NCI-H69 (cell line): ENCODE data around the gene SLC39A11.
"Not testable (repeated sequence)": the region's sequence is repeated elsewhere in the genome, so short reads cannot be mapped to it uniquely, and the experiment has no call there.

Experiments used
- DNase-seq: peaks from one replicate; lab custom pipeline; 2025; lab: John Stamatoyannopoulos, UW

The SLC39A11 gene

GRCh38 chr17:72782985-72783701, 309.3 kb downstream of the SLC39A11 start:
- peak; percentile 84 for DNase-seq

GRCh38 chr17:72782437-72782836, 310.1 kb downstream of the SLC39A11 start:
- DNase-seq = not testable (repeated sequence)

DNA sequence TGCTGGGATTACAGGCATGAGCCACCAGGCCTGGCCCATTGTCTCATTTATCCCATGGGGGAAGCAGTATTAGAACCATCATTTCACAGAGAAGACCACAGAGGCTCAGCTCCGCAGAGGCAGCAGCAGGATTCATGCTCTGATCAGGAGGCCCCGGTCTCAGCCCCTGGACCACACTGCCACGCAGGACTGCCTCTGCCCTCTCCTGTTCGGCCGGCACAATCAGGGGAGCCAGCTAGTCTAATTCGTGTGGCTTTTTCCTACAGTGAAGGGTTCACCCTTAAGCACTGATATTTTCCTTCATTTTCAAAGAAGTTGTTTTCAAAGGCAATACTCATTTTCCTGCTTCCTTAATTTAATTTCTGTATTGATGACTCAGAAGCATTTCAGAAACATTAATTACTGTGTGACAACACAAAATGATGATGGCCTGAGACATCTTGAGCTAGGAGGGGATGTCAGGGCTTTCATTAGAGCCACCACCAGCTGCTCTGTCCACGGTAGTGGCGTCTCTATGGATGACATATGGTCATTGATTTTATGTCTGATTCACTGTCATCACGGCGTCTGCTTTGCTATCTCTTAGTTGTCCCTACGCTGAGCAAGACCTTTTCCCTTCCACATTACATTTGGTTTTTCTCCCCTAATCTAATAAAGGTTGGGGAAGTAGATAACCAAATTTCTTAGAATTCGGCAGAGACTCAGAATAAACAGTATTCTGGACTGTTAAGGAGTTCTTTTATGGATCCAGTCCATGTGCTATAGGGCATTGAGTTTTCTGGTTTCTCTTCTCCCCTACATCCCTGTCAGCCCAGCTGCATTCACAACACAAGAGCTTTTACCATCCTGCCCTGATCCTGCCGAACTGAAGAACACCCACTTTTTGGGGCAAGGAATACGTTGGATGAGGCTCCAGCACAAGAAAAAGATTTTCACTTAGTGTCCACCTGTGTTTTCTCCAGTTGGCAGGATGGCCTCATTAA, 314.0 kb downstream of the SLC39A11 start:
- DNase-seq = peak; percentile 84

DNA sequence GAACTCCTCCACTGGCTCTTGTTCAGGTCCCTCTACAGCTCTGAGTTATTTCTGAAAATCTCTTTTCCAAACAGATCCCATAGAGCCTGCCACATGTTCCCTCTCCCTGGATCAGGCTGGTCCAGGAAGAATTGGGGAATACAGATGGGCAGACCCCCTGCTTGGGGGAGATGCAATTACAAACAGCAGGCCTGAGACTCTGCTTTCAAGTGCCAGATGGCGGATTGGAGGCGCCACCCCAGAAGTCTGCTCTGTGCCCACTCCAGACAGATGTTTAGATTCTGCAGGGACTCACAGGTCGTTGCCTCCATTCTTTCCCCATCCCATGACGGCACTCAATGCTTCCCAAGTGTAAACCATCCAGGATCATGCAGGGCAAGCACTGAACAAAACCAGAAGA, 316.6 kb downstream of the SLC39A11 start:
- peak; percentile 99 for DNase-seq

DNA sequence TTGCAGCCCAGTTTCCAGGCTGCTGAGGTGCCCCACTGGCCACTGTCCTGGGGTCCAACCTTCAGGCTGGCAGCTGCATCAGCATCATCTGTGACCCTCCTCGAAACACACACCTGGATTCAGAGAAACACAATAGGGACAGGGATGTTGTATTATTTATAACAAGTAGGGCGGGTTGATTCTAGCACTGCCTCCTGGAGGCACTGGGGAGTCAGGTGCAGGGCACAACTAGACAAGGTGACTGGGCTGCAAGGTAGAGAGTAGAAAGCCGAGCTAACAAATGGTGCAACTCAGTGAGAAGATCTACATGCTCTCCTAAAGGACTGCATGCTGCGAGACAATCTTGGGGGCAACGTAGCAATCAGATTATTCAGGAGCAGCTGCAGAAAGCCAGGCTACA, 317.3 kb downstream of the SLC39A11 start:
- DNase-seq = peak; percentile 91

GRCh38 chr17:72774236-72774635, 318.3 kb downstream of the SLC39A11 start:
- DNase-seq = peak; percentile 99

GRCh38 chr17:72773225-72773624, 319.3 kb downstream of the SLC39A11 start:
- not testable (repeated sequence) for DNase-seq

DNA sequence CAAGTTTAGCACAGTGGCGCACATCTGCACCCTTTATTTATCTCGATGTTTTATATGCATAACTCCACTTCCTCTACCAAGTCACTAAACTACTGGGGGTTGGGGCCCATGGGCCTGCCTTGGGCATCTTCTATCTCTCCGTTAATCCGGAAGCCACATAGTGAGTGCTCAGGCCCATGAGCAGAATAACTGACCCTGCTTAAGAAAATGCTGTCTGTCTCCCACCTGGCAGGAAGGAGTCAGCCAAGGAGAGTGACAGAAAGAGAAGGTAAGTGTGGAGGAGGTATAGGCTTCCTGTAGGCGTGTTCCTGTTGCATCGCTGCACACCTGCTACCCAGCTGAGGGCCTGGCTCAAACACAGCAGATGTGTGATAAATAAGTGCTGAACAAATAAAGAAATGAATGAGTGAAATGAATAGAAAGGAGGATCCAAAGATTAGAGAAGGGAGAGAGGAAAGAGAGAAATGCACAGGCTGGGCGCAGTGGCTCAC, 320.1 kb downstream of the SLC39A11 start:
- peak; percentile 84 for DNase-seq

DNA sequence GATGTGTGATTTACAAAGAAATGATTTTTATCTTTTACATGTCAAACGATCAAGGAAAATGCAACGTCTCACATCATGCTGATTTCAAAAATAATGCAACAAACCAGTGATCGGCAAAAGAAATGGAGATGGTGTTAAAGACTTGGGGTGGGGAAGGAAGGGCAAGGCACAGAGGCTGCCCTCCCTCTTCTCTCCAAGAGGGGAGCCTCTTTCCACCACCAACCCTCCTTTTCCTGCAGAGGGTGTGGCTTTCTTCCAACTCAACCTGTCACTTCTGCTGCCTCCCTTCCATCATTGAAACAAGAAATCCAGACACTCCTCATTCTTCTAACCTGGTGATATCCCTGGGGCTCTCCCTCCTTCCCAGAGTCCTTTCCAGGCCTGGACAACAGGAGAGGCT, 320.8 kb downstream of the SLC39A11 start:
- peak; percentile 60 for DNase-seq

- DNase-seq = no peak
Observed at GRCh38 chr17:72766761-72767356, 325.6 kb downstream of the SLC39A11 start.

DNA sequence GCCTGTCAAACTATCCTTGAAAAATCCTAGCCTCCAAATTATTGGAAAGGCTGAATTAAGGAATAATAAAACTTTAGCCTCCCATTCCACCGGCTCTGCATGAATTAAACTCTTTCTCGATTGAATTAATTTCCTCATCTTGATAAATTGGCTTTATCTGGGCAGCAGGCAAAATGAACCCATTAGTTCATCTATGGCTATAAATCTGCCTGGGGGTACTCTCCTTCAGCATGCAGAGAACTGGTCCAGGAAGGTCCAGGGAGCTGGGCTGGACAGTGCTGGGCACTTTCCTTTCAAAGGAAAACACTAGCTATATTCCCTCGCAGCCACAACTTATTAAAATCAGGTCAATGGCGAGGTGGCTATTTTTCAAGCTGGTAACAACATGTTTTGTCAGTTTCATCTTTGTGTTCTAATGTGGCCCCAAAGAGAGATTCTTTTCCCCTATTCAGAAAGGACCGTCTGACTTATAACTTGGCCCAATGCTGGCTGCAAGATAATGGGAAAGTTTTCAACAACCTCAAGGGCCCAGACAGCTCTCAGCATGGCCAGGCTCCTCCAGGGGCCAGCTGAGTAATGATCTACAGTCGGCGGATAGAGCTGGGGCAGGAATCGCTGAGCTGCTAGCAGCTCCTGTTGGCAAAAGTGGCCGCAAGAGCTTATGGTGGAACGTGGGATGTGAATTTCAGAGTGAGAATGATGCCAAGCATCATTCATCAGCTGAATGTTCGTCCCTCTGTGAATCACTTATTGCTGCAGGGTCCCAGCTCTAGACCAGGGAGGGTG, 326.9 kb downstream of the SLC39A11 start:
- no peak for DNase-seq

GRCh38 chr17:72764632-72765041, 327.9 kb downstream of the SLC39A11 start:
- DNase-seq = no peak

GRCh38 chr17:72763981-72764380, 328.5 kb downstream of the SLC39A11 start:
- DNase-seq = no peak

GRCh38 chr17:72761893-72762575, 330.5 kb downstream of the SLC39A11 start:
- DNase-seq = not testable (repeated sequence)

- DNase-seq = no peak
Observed at GRCh38 chr17:72761431-72761830, 331.1 kb downstream of the SLC39A11 start.

DNA sequence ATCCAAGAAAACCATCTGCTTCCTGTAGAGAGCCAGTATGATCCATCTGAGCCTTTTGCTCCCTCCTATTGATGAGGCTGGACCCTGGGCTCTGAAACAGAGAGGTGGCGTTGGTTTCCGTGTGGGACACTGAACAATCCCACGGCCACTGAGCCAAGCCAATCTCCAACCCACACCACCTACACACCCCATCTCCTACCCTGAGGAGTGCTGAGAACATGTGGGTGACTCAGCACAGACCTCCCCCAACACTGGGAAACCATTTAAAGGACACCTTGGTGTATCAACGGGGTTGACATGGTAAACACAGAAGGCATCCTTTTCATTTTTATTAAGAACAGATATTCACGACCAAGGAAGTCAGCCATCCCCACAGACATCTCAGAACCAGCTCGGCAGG, 332.1 kb downstream of the SLC39A11 start:
- DNase-seq = no peak

DNA sequence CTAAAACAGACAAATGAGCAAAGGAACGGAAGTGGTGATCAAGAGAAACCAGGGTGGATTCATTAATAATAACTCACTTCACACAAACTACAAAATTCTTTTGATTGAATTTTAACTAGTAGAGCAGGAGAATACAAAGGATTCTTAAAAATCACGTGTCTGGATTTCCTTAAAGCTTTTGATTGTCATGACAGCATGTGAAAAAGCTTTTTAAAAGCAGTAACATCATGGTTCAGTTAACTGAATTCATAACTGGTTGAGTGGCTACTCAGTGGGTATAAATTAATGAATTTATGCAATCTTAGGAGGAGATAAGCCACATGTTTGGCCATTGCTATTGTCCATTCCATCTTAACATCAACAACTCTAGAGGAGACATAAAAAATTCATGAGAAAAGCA, 333.2 kb downstream of the SLC39A11 start:
- no peak for DNase-seq

- DNase-seq = no peak
Observed at GRCh38 chr17:72756256-72756655, 336.2 kb downstream of the SLC39A11 start.

GRCh38 chr17:72754513-72754912, 338.0 kb downstream of the SLC39A11 start:
- no peak for DNase-seq

GRCh38 chr17:72751746-72752145, 340.7 kb downstream of the SLC39A11 start:
- peak; percentile 69 for DNase-seq

DNA sequence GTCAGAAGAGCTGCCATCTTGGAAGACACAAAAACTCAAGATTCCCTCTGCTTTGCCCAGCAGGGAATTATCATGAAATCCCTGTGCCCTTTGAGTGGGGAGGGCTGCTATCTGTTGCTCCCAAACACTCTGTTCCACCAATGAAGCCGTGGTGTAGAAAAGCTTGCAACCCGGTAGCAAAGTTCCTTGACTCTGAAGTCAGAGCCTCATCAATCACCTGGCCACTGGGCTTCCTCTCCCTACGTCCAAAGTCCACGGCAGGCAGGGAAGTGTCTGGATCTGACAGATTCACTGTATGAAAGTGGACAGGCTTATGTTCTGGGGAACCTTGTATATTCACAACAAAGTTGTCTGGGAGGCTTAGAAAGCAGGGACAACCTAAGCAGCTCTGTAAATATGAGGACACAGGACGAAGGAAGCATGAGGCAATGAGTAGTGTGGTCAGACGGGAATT, 343.3 kb downstream of the SLC39A11 start:
- no peak for DNase-seq
